ENCODE measurements around the gene ISM1. TPM values are rescaled to one million over a fixed set of nuclear protein-coding genes. Genes with fewer than 3 reads are reported as not detected.

The ISM1 gene
- total RNA-seq, 4 donors from 2014 or later, result 0.70 to 3.3 (median 1.7) TPM

DNA sequence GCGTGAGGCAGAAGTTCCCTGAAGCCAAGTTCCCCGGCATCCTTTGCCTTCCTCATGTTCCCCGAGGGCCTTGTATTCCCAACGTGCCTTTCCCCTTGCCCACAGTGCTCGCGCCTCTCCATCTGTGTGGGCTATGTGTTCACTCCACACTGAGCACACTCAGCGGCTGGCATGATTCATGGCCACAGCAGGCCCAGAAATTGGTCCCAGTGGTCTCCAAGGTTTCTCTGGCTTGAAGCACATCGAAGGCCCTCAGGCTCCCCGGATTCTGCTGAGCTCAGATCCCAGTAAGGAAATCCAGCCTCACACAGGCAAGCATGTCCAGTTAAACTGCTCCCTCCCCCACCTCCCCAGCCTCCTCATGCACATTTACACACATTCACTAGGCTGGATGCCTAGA is 123.6 kb downstream of the ISM1 start:
- no peaks in the 10 kb centered on the region for H3K27me3 ChIP-seq
- no peak overlapping the region for H3K27ac ChIP-seq

GRCh38 chr20:13348311-13349234 is 127.5 kb downstream of the ISM1 start:
- no peak overlapping the region for H3K4me3 ChIP-seq
- no peaks in the 10 kb centered on the region for H3K36me3 ChIP-seq
- no peak for DNase-seq
- no peaks in the 10 kb centered on the region for H3K27me3 ChIP-seq
- peak overlapping the region in 1 of 4 donors; percentile 1 for H3K27ac ChIP-seq
- TF ChIP-seq POLR2A (IDR thresholded peaks at IDR 0.05) (no peak), CTCF (IDR thresholded peaks at IDR 0.05) (no peak)
- no peaks in the 10 kb centered on the region for H3K4me1 ChIP-seq
- H3K9me3 ChIP-seq, result no peaks in the 10 kb centered on the region

More for the DNA sequence above, 123.6 kb downstream of the ISM1 start:
- Histone ChIP-seq H3K4me1 (no peaks in the 10 kb centered on the region), H3K4me3 (no peak overlapping the region), H3K9me3 (no peaks in the 10 kb centered on the region), H3K36me3 (no peaks in the 10 kb centered on the region)
- no peak for DNase-seq
- no peak for TF ChIP-seq CTCF (IDR thresholded peaks at IDR 0.05)
- TF ChIP-seq POLR2A (IDR thresholded peaks at IDR 0.05), result no peak

DNA sequence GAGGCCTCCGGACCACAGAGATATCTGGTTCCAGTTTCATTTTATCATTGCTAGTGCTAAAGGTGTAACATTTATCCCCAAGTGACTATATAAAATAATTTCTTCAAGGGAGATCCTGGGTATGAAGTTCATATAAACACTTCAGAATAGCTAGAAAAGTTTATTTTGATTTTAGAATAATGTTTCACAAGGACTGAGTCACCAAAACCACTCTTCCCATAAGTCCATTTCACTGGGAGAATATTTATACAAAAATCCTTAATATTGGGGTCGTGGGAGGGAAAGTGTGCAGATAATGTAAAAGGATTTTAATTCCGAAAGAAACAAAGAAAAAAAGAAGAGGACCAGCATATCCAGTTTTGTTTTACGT is 128.1 kb downstream of the ISM1 start:
- no peaks in the 10 kb centered on the region for H3K9me3 ChIP-seq
- no peaks in the 10 kb centered on the region for H3K4me1 ChIP-seq
- H3K27me3 ChIP-seq, result no peaks in the 10 kb centered on the region
- H3K36me3 ChIP-seq, result no peaks in the 10 kb centered on the region
- H3K27ac ChIP-seq, result peak overlapping the region in 1 of 4 donors; percentile 1
- no peak for DNase-seq
- no peak overlapping the region for H3K4me3 ChIP-seq
- TF ChIP-seq CTCF (IDR thresholded peaks at IDR 0.05), result no peak
- TF ChIP-seq POLR2A (IDR thresholded peaks at IDR 0.05), result no peak

Other genes with a start within 250 kb of the ISM1 start
- gene SPTLC3, start 212.3 kb upstream of the ISM1 start, total RNA-seq, result 10 to 100 TPM; 15.9 to 21.9 (median 18.7) TPM